Measurements from ENCODE around the gene MAD1L1.
"Not testable (repeated sequence)": the region's sequence is repeated elsewhere in the genome, so short reads cannot be mapped to it uniquely, and the experiment has no call there.

MAD1L1 gene

DNA sequence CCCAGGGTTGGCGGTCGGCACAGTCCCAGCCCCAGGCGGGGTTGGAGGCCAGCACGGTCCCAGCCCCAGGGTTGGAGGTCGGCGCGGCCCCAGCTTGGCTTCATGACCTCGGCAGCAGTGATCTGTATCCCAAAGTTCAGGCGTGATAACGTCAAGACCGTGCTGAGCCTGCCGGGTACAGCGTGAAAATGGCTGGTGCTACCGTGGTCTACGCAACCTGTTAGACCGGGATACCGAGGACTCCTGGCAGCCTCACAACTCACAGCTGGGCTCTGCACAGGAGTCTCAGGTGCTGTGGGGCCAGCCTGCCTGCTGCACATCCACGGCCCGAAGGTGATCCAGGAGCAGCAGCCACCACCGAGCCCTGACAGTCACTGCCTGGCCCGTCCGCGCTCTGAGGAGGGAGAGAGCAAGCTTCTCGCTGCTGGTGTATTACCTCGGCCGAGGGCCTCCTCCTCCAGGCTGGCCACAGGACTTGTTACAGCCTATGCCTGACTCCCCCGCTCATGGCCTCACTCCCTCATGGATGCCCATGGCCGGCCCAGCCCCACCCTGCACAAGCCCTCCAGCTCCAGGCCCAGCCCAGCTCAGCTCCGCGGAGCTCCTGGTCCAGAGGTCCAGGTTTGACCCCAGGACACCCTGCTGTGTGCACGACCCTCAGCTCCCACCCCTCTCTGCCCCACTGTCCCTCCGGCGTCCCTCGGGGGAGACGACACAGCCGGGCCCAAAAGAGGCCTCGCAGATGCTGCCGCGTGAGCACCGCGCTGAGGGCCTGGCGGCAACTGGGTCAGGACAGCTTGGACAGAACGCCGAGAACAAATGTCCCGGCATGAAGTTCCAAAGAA lies 406.6 kb downstream of the MAD1L1 start:
- in situ Hi-C loops (cut with HindIII; ENCODE audit: low sequenced_read_pairs): no loop called here

DNA sequence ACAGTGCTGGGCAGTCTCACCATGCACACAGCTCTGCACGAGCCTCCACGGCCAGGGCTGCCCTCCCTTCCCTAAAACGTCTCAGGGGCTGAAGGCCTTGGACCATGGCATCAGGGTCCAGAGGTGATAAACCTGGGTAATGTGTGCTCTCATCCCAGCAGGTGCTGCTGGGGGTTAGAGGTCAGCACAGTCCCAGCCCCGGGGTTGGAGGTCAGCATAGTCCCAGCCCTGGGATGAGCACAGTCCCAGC lies 407.2 kb downstream of the MAD1L1 start:
- in situ Hi-C loops (cut with HindIII; ENCODE audit: low sequenced_read_pairs): not testable (repeated sequence)

- in situ Hi-C loops (cut with HindIII; ENCODE audit: low sequenced_read_pairs): not testable (repeated sequence)
These were observed 407.7 kb downstream of the MAD1L1 start for GRCh38 chr7:1824882-1825646.

GRCh38 chr7:1824151-1824881 lies 408.4 kb downstream of the MAD1L1 start:
- in situ Hi-C loops (cut with HindIII; ENCODE audit: low sequenced_read_pairs): not testable (repeated sequence)

GRCh38 chr7:1823376-1824150 lies 409.2 kb downstream of the MAD1L1 start:
- in situ Hi-C loops (cut with HindIII; ENCODE audit: low sequenced_read_pairs): no loop called here

DNA sequence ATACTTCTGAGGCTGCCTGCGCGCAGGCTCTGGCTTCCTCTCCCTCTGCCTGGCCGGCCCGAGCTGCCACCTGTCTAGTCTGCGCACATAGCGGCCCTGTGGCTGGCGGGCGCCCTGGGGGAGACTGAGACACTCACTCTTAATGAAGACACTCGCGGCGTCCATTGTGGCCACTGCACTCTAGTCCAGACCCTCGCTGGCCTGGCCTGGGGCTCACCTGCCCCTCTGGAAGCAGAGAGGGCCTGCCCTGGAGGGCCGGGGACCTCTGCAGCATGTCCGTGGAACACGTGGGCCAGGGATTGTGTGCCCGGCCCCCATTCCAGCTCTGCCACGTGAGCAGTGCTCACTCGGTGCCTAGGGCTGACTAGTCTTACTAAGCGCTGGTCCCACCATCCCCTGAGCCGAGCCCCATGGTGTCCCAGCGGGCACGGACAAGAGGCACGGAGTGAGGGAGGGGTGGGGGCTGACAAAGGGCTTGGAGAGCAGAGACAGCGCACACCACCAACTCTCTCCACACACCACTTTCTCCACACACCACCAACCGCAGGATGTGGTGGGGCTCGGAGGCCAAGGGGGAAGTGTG lies 413.4 kb downstream of the MAD1L1 start:
- in situ Hi-C loops (cut with HindIII; ENCODE audit: low sequenced_read_pairs): no loop called here

DNA sequence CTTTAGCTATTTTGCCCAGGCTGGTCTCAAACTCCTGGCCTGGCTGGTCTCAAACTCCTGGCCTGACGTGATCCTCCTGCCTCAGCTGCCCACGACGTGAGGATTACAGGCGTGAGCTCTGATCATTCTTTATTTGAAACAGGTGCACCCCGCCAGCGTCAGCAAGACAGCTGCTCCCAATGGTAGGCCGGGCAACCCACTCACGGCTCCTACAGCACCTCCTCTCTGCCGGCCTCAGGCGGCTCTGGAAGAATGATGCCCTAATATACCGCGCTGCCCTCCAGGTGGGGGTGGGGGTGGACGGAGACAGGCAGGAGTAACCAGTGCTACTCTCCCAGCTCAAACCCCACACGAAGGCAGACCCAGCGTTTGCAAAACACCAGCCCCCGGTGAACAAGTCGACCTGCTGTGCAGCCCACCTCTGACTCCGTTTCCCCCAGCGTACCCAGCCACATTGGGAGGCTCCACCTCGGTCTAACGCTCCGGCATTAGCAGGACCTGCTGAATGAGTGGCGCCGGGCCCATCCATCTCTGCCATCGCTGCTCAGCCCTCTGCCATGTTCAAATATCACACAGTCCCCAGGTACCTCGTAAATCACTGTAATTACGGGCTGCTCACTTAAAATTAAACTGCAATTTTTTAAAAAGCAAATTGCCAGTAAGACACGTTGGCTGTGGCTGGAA lies 414.0 kb downstream of the MAD1L1 start:
- in situ Hi-C loops (cut with HindIII; ENCODE audit: low sequenced_read_pairs): no loop called here

DNA sequence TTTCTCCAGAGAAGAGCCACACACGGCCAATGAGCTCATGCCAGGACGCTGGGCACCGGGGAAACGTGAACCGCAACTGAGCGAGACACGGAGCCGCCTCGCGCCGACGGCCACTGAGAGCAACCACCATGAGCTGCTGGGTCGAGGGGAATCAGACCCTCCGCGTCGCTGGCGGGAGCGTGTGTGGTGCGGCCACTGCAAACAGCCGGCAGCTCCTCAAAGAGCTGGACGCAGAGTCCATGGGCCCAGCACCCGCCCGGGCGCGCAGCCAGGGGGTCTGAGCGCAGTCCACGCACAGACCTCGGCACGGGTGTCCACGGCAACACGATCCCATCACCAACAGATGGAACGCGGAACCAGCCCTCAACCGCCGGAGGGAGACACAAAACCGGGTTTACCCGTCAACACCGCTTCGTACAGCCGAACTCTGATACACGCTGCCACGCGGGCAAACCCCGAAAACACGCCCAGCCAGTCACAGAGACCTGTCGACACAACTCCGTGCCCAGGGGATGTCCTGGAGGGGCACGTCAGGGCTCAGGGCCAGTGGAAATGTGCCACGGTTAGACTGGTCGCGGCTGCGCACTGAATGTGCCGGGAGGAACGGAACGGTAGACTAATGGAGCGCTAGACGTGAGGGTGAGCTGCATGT lies 415.6 kb downstream of the MAD1L1 start:
- in situ Hi-C loops (cut with HindIII; ENCODE audit: low sequenced_read_pairs): no loop called here

- in situ Hi-C loops (cut with HindIII; ENCODE audit: low sequenced_read_pairs): not testable (repeated sequence)
These were observed 416.3 kb downstream of the MAD1L1 start for GRCh38 chr7:1816451-1816850.

DNA sequence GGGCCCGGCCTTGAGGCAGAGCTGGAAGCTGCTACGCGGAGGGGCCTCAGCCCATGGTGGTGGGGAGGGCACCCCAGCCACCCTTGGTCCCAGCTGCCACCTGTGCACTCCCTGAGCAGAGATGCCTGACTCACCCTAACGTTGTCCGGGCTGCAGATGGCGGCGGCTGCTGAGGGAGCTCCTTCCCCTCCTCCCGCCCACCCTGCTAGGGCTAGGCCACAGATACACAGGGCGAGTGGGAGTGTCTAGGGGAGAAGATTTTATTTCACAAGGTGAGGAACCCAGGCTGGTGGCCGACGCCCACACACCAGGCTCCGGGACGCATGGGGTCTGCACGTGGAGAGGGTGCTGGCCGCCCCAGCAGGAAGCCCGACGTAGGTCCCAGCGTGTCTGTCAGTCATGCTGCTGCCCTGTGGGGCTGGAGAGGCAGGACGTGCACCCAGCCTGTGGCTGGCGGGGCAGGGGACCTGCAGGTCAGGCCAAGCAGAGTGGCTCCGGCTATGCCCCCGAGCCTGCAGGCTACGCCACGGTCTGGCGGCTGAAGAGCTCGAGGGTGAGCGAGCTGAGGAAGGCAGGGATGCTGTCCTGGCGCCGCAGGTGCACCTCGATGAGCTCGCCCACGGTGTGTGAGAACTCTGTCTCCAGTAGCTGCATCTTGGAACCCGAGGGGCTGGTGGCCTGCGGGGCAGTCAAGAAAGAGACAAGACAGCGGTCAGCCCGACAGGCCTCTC lies 417.0 kb downstream of the MAD1L1 start:
- in situ Hi-C loops (cut with HindIII; ENCODE audit: low sequenced_read_pairs): not testable (repeated sequence)

DNA sequence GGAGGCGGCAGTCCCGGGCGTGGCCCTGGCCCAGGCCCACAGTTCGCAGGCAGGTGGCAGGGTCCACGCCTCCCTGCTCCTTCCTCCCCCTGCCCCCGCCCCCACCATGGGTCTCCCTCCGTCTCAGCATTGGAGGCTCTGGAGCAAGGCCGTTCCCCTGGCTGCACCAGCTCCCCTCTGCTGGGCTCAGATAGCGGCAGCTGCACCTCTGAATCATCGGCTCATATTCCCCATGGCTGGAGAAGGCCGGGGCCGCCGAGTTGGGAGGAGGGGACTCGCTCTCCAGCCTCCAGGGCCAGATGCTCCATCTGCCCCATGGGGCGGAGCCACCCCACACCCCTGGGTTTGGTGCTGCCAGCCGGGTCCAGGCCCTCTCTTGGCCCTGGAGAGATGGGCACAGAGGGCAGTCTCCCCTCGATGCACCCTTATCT lies 417.7 kb downstream of the MAD1L1 start:
- in situ Hi-C loops (cut with HindIII; ENCODE audit: low sequenced_read_pairs): no loop called here

- in situ Hi-C loops (cut with HindIII; ENCODE audit: low sequenced_read_pairs): no loop called here
These were observed 418.5 kb downstream of the MAD1L1 start for GRCh38 chr7:1814089-1814811.

DNA sequence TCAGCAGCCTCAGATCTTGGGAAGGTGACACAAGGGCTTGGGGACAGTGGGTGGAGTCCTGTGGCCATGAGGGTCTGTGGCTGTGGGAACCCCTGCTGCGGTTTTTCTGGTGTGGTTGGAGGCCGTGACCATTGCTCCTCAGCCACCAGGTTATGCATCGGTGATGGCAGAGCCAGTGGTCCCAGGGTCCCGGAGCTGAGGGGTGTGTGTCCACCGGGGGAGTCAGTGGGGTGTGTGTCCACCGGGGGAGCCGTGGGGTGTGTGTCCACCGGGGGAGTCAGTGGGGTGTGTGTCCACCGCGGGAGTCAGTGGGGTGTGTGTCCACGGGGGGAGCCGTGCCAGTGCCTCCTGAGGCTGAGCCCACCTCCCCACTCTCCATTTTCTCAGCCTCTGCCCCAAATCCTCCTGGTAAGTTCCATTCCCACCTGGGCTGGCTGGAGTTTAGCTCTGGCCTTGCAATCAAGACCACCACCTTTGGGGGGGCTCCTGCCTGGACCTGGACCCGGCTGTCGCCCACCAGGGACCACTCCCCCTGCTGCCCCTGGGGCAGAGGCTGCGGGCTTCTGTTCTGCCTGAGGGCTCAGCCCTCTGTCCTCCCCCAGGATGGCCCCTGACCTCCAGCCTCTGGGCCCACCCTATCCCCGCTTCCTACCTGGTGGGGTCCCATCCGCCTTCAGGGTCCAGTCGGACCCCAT lies 419.2 kb downstream of the MAD1L1 start:
- in situ Hi-C loops (cut with HindIII; ENCODE audit: low sequenced_read_pairs): no loop called here

DNA sequence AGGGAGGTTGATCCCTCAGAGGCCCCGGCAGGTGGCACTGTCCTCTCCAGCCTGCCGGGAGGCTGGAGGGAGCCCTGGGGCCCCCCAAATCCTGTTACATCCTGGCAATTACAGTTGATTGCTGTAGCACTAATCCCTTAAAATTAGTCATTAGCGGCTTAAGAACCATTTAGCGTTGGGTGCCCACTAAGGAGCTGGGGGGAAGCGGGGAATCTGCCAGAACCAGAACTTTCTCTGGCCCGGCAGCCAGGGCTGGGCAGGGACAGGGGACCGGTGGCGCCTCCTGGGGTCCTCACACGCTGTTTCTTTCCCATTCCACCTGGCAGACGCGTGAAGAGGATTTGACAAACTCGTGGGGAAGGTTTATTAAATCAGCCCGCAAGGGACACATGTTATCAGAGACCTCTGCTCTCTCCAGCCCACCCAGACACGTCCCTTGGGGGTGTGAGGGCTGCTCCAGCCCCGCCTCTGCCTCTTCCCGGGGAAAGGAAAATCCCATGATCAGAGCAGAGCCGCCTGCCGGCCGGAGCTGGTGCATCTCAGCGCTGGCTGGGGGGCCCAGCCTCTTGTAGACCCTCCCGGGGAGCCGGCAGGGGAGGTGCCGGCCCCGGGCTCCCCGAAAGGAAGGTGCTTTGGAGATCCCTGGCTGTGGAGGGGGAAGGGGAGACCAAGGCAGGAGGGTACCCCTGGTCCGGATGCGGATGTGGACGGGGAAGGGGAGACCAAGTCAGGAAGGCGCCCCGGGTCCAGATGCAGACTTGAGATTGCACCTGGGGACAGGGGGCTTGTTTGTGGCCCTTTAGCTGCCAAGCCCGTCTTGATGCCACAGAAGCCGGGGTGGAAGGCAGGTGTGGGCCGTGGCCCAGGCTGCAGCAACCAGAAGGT lies 420.0 kb downstream of the MAD1L1 start:
- in situ Hi-C loops (cut with HindIII; ENCODE audit: low sequenced_read_pairs): no loop called here

GRCh38 chr7:1811850-1812508 lies 420.8 kb downstream of the MAD1L1 start:
- in situ Hi-C loops (cut with HindIII; ENCODE audit: low sequenced_read_pairs): no loop called here
